Large intestine (tissue), 3 donors: ENCODE data around the gene CDR2L. TPM values are rescaled to one million over a fixed set of nuclear protein-coding genes. Genes with fewer than 3 reads are reported as not detected.

Source experiments
- DNase-seq, 2 donors: peaks; one replicate each; pipeline versions ENCODE4 v3.0.0 to v3.0.0-alpha.2; 2013
- H3K27ac ChIP-seq: one replicate; pipeline ENCODE4 v1.5.1; 2013; ENCODE audit warnings: low read length
- H3K27me3 ChIP-seq: 2 replicates; pipeline ENCODE4 v1.6.1; 2013; ENCODE audit warnings: low read length; ENCODE audit not compliant: control insufficient read depth, insufficient read depth
- H3K36me3 ChIP-seq: 2 replicates; pipeline ENCODE4 v1.6.1; 2013; ENCODE audit warnings: low read length; ENCODE audit not compliant: control insufficient read depth, insufficient read depth
- H3K4me1 ChIP-seq: one replicate; pipeline ENCODE4 v1.6.1; 2013; ENCODE audit warnings: low read length; ENCODE audit not compliant: control insufficient read depth, insufficient read depth
- H3K4me3 ChIP-seq: one replicate; pipeline ENCODE4 v1.5.1; 2013; ENCODE audit warnings: low read length
- H3K9me3 ChIP-seq: one replicate; pipeline ENCODE4 v1.6.1; 2013; ENCODE audit warnings: mild to moderate bottlenecking, low read depth, low read length, moderate library complexity; ENCODE audit not compliant: control insufficient read depth
- WGBS: methylation state at CpG from one replicate; pipeline ENCODE4 v1.1.5; 2013; ENCODE audit warnings: low lambda C conversion rate; ENCODE audit not compliant: insufficient coverage; 5-methylcytosine and 5-hydroxymethylcytosine counted together
- polyA plus RNA-seq: library from polyadenylated mRNA; unstranded; fragments of 120-200 nt; gene quantifications from one replicate; pipeline ENCODE4 v1.2.1, GENCODE V29; 2013

CDR2L gene
- polyA plus RNA-seq, 1 donor = 6.8 TPM

- H3K4me3 ChIP-seq = no peak overlapping the region
- peak overlapping the region; percentile 76 for H3K27ac ChIP-seq
- peaks cover 13% of the 10 kb centered on the region for H3K4me1 ChIP-seq
- DNase-seq = peak; percentile 66 to 76
- no peaks in the 10 kb centered on the region for H3K9me3 ChIP-seq
- H3K36me3 ChIP-seq = no peaks in the 10 kb centered on the region
- H3K27me3 ChIP-seq = no peaks in the 10 kb centered on the region
- WGBS = 17% methylated on average over 1 of the region's 8 CpGs
Observed at GRCh38 chr17:75010683-75011400, 23.4 kb downstream of the CDR2L start.

- Histone ChIP-seq H3K27me3 (no peaks in the 10 kb centered on the region), H3K4me1 (peaks cover 13% of the 10 kb centered on the region), H3K36me3 (peaks cover 2% of the 10 kb centered on the region), H3K9me3 (no peaks in the 10 kb centered on the region), H3K27ac (peak overlapping the region; percentile 76), H3K4me3 (peak overlapping the region; percentile 69)
- WGBS = 80% methylated on average over 2 of the region's 13 CpGs
- DNase-seq = peak in 1 of 2 donors; percentile 58
Observed at GRCh38 chr17:75011401-75012095, 24.1 kb downstream of the CDR2L start.

GRCh38 chr17:75012096-75012345 is 24.6 kb downstream of the CDR2L start:
- Histone ChIP-seq H3K27ac (peak overlapping the region; percentile 76), H3K4me1 (peaks cover 13% of the 10 kb centered on the region), H3K4me3 (peak overlapping the region; percentile 69)

GRCh38 chr17:75012346-75013091 is 25.1 kb downstream of the CDR2L start, which contains the start of gene MRPL58:
TSS of gene MRPL58 (plus strand) at chr17:75012670. CDS start at chr17:75012687, 17 bp downstream.
- no peaks in the 10 kb centered on the region for H3K27me3 ChIP-seq
- peak; percentile 76 to 91 for DNase-seq
- WGBS = 0% methylated on average over 1 of the region's 63 CpGs
- peak within 1 kb of the TSS; percentile 76 for H3K27ac ChIP-seq
- H3K36me3 ChIP-seq = peaks cover 3% of the 10 kb centered on the region
- H3K4me3 ChIP-seq = peak within 1 kb of the TSS; percentile 69
- peaks cover 13% of the 10 kb centered on the region for H3K4me1 ChIP-seq
- no peaks in the 10 kb centered on the region for H3K9me3 ChIP-seq

More at GRCh38 chr17:75012096-75012345, 24.6 kb downstream of the CDR2L start:
- DNase-seq = no peak
- WGBS = no CpG with 5 or more reads among the region's 5 CpGs
- H3K27me3 ChIP-seq = no peaks in the 10 kb centered on the region
- no peaks in the 10 kb centered on the region for H3K9me3 ChIP-seq
- H3K36me3 ChIP-seq = peaks cover 3% of the 10 kb centered on the region

GRCh38 chr17:75013092-75013559 is 25.7 kb downstream of the CDR2L start:
- Histone ChIP-seq H3K36me3 (peaks cover 6% of the 10 kb centered on the region), H3K4me1 (peaks cover 13% of the 10 kb centered on the region), H3K9me3 (no peaks in the 10 kb centered on the region), H3K27ac (peak overlapping the region; percentile 76), H3K4me3 (peak overlapping the region; percentile 69), H3K27me3 (no peaks in the 10 kb centered on the region)
- no CpG with 5 or more reads among the region's 10 CpGs for WGBS
- no peak for DNase-seq

- no CpG with 5 or more reads among the region's 5 CpGs for WGBS
- peaks cover 43% of the 10 kb centered on the region for H3K36me3 ChIP-seq
- no peak overlapping the region for H3K4me3 ChIP-seq
- no peak overlapping the region for H3K27ac ChIP-seq
- no peaks in the 10 kb centered on the region for H3K9me3 ChIP-seq
- DNase-seq = no peak
- H3K27me3 ChIP-seq = no peaks in the 10 kb centered on the region
- H3K4me1 ChIP-seq = no peaks in the 10 kb centered on the region
Observed at GRCh38 chr17:75019146-75019545, 31.7 kb downstream of the CDR2L start.

- no peak overlapping the region for H3K27ac ChIP-seq
Observed at GRCh38 chr17:75019710-75020109, 32.3 kb downstream of the CDR2L start.

GRCh38 chr17:75020331-75021110 is 33.1 kb downstream of the CDR2L start:
- H3K27ac ChIP-seq = no peak overlapping the region
- no peaks in the 10 kb centered on the region for H3K27me3 ChIP-seq
- H3K36me3 ChIP-seq = peaks cover 43% of the 10 kb centered on the region
- no peak for DNase-seq
- WGBS = 100% methylated on average over 1 of the region's 19 CpGs
- H3K4me1 ChIP-seq = no peaks in the 10 kb centered on the region
- no peak overlapping the region for H3K4me3 ChIP-seq
- no peaks in the 10 kb centered on the region for H3K9me3 ChIP-seq

More at GRCh38 chr17:75019710-75020109, 32.3 kb downstream of the CDR2L start:
- no peak for DNase-seq
- H3K27me3 ChIP-seq = no peaks in the 10 kb centered on the region
- H3K9me3 ChIP-seq = no peaks in the 10 kb centered on the region
- no peak overlapping the region for H3K4me3 ChIP-seq
- H3K36me3 ChIP-seq = peaks cover 43% of the 10 kb centered on the region
- H3K4me1 ChIP-seq = no peaks in the 10 kb centered on the region
- no CpG with 5 or more reads among the region's 3 CpGs for WGBS

GRCh38 chr17:75024686-75025397 is 37.4 kb downstream of the CDR2L start:
- H3K4me1 ChIP-seq = no peaks in the 10 kb centered on the region
- H3K27me3 ChIP-seq = no peaks in the 10 kb centered on the region
- no peaks in the 10 kb centered on the region for H3K9me3 ChIP-seq
- no peak for DNase-seq
- H3K36me3 ChIP-seq = peaks cover 24% of the 10 kb centered on the region
- no peak overlapping the region for H3K27ac ChIP-seq
- WGBS = no CpG with 5 or more reads among the region's 10 CpGs
- H3K4me3 ChIP-seq = no peak overlapping the region
